Measurements from ENCODE around the gene IQSEC1.

- TF ChIP-seq CTCF (conservative IDR thresholded peaks at IDR 0.05; ENCODE audit: low read depth, low read length): no peak
- TF ChIP-seq EZH2 (IDR thresholded peaks at IDR 0.05; ENCODE audit: borderline replicate concordance, low read depth, low read length, poor library complexity, severe bottlenecking): no peak
Measured at GRCh38 chr3:13044496-13045240, 28.6 kb downstream of the IQSEC1 start.

Data from A673 (cell line).